Measurements from ENCODE around the gene PUS7L. TPM values are rescaled to one million over a fixed set of nuclear protein-coding genes. Genes with fewer than 3 reads are reported as not detected.
"Not testable (repeated sequence)": the region's sequence is repeated elsewhere in the genome, so short reads cannot be mapped to it uniquely, and the experiment has no call there.

PUS7L gene
- total and polyA plus RNA-seq, 2 experiments from 2014 or later: 36.0 to 66.1 TPM

GRCh38 chr12:43711348-43711747, 47.2 kb downstream of the PUS7L start:
- Histone ChIP-seq H3K4me2 (no peak overlapping the region), H3K9me2 (ENCODE audit: insufficient read depth) (no peaks in the 10 kb centered on the region; the same call in 1 of the 2 replicates), H3F3A (replicated peaks; ENCODE audit: low read depth) (no peaks in the 10 kb centered on the region), H3K79me2 (replicated peaks; ENCODE audit: insufficient read depth) (no peaks in the 10 kb centered on the region), H3K27me3 (ENCODE audit: insufficient read depth) (no peaks in the 10 kb centered on the region), H3K4me3 (no peak overlapping the region), H3K4me1 (ENCODE audit: insufficient read depth) (no peaks in the 10 kb centered on the region), H4K20me1 (replicated peaks; ENCODE audit: insufficient read depth) (no peaks in the 10 kb centered on the region), H3K36me3 (ENCODE audit: insufficient read depth) (no peaks in the 10 kb centered on the region), H2AFZ (no peak overlapping the region), H3K27ac (ENCODE audit: low read depth) (no peak overlapping the region)
- Mint-ChIP-seq H3K36me3 (ENCODE audit: low read depth) (no peaks in the 10 kb centered on the region), H3K4me3 (no peak overlapping the region), H3K27ac (no peak overlapping the region), H3K9me3 (no peaks in the 10 kb centered on the region; the same call in 2 of the 3 replicates), H3K27me3 (ENCODE audit: insufficient read depth, low read depth, poor library complexity) (no peaks in the 10 kb centered on the region), H3K4me1 (no peaks in the 10 kb centered on the region)
- ATAC-seq (no peak), DNase-seq (ENCODE audit: low spot score) (no peak)
- TF ChIP-seq REST (IDR thresholded peaks at IDR 0.05; ENCODE audit: unreplicated experiment): no peak
- TF ChIP-seq NANOG (IDR thresholded peaks at IDR 0.05; ENCODE audit: borderline replicate concordance): no peak
- no peak for TF ChIP-seq EZH2 (IDR thresholded peaks at IDR 0.05; ENCODE audit: low read depth, unreplicated experiment)
- TF ChIP-seq, protein P1, sequence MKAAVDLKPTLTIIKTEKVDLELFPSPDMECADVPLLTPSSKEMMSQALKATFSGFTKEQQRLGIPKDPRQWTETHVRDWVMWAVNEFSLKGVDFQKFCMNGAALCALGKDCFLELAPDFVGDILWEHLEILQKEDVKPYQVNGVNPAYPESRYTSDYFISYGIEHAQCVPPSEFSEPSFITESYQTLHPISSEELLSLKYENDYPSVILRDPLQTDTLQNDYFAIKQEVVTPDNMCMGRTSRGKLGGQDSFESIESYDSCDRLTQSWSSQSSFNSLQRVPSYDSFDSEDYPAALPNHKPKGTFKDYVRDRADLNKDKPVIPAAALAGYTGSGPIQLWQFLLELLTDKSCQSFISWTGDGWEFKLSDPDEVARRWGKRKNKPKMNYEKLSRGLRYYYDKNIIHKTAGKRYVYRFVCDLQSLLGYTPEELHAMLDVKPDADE (IDR thresholded peaks at IDR 0.05): no peak
- no peak for TF ChIP-seq ZNF331 (CRISPR knock-in tag; IDR thresholded peaks at IDR 0.05; ENCODE audit: low read depth)
- no peak for TF ChIP-seq ZNF462 (CRISPR knock-in tag; IDR thresholded peaks at IDR 0.05)

DNA sequence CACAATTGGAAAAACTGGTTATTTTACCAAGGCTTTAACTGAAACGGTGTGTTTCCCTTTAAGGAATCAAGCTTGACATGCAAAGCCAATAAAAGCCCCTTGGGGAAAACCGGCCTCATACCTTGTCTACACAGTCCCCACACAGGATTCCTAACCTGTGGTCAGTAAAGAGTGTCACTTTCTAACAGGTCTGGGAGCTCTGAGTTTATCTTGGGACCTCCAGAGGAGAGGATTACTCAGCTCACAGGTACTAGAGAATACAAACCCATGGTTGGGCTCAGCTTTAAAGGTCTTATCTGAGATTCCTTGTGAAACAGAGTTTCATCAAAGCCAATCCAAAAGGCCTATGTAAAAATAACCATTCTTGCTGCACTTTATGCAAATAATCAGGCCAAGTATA, 54.8 kb downstream of the PUS7L start:
- H3K4me1 ChIP-seq (ENCODE audit: insufficient read depth); H4K20me1 ChIP-seq (replicated peaks; ENCODE audit: insufficient read depth); H2AFZ ChIP-seq; H3K36me3 ChIP-seq (ENCODE audit: insufficient read depth); H3K27me3 Mint-ChIP-seq (ENCODE audit: insufficient read depth, low read depth, poor library complexity); H3K9me3 Mint-ChIP-seq; H3K79me2 ChIP-seq (replicated peaks; ENCODE audit: insufficient read depth); H3K27ac Mint-ChIP-seq; H3K4me1 Mint-ChIP-seq; H3K36me3 Mint-ChIP-seq (ENCODE audit: low read depth); H3K4me2 ChIP-seq; H3K4me3 Mint-ChIP-seq; H3K4me3 ChIP-seq; H3F3A ChIP-seq (replicated peaks; ENCODE audit: low read depth); ATAC-seq; H3K27ac ChIP-seq (ENCODE audit: low read depth); H3K27me3 ChIP-seq (ENCODE audit: insufficient read depth); DNase-seq (ENCODE audit: low spot score): not testable (repeated sequence)
- peaks cover 10% of the 10 kb centered on the region; the same call in 1 of the 2 replicates for H3K9me2 ChIP-seq (ENCODE audit: insufficient read depth)

DNA sequence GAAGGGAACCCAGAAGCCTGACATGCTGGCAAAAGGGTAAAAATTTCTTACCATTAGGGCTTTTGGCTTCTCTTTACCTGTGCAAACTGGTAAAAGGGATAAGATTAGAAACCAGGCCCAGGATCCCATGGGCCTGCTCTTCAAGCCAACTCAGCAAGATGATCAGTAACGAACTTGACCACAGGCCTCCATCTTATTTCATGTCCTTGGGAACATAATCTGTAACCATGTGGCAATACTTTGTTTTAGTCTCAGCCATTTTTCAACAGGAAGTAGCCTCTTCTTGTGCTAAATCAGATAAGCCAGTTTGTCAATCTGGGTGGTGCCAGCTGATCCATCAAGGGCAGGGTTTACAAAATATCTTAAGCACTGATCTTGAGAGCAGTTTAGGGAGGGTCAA, 57.4 kb downstream of the PUS7L start:
- Histone ChIP-seq H3K9me2 (ENCODE audit: insufficient read depth) (peaks cover 10% of the 10 kb centered on the region; the same call in 1 of the 2 replicates), H2AFZ (peak overlapping the region; percentile 72; the same call in 1 of the 2 replicates)
- H3K4me1 Mint-ChIP-seq; H3K27ac Mint-ChIP-seq; H3F3A ChIP-seq (replicated peaks; ENCODE audit: low read depth); H3K27ac ChIP-seq (ENCODE audit: low read depth); H3K9me3 Mint-ChIP-seq; H3K4me2 ChIP-seq; H3K27me3 Mint-ChIP-seq (ENCODE audit: insufficient read depth, low read depth, poor library complexity); H3K36me3 Mint-ChIP-seq (ENCODE audit: low read depth); H4K20me1 ChIP-seq (replicated peaks; ENCODE audit: insufficient read depth); H3K4me3 Mint-ChIP-seq; H3K79me2 ChIP-seq (replicated peaks; ENCODE audit: insufficient read depth); ATAC-seq; H3K27me3 ChIP-seq (ENCODE audit: insufficient read depth); H3K36me3 ChIP-seq (ENCODE audit: insufficient read depth); DNase-seq (ENCODE audit: low spot score); H3K4me3 ChIP-seq; H3K4me1 ChIP-seq (ENCODE audit: insufficient read depth): not testable (repeated sequence)

All from GM23338 (cell line).